Right atrium auricular region (tissue), 2 donors: ENCODE measurements around the gene NTMT1. TPM values are rescaled to one million over a fixed set of nuclear protein-coding genes. Genes with fewer than 3 reads are reported as not detected.

Experiments used
- DNase-seq: peaks from one replicate; pipeline ENCODE4 v3.0.0-alpha.2; 2019; ENCODE audit warnings: low spot score
- H3K27ac ChIP-seq, 2 donors: fragments of 200-600 bp; sonication (generic); 1 replicate in 1 of 2; 2 replicates in 1 of 2; pipeline ENCODE4 v1.5.1; 2016 to 2019
- H3K27me3 ChIP-seq, 2 donors: fragments of 200-600 bp; sonication (generic); one replicate each; pipeline versions ENCODE4 v1.5.1 to v1.6.0; 2017 to 2019
- H3K36me3 ChIP-seq: fragments of 200-600 bp; sonication (generic); one replicate; pipeline ENCODE4 v1.5.1; 2016
- H3K4me1 ChIP-seq, 2 donors: fragments of 200-600 bp; sonication (generic); one replicate each; pipeline versions ENCODE4 v1.5.1 to v1.6.0; 2017 to 2019
- H3K4me3 ChIP-seq, 2 donors: fragments of 200-600 bp; sonication (generic); 1 replicate in 1 of 2; 2 replicates in 1 of 2; pipeline ENCODE4 v1.5.1; 2017 to 2019; ENCODE audit warnings: mild to moderate bottlenecking in 1 of 2, moderate library complexity in 1 of 2
- H3K9me3 ChIP-seq, 2 donors: fragments of 200-600 bp; sonication (generic); one replicate each; pipeline ENCODE4 v1.5.1; 2019
- CTCF ChIP-seq, 2 donors: fragments of 200-600 bp; sonication (generic); IDR thresholded peaks; one replicate each; pipeline ENCODE4 v1.5.1; 2019; ENCODE audit warnings: antibody characterized with exemption in 2 of 2
- total RNA-seq, 2 donors: library from RNA; depleted of rRNA; stranded (reverse); fragments of >200 nt; gene quantifications; one replicate each; pipeline ENCODE4 v1.1.0, GENCODE V29; 2016

Gene NTMT1
- total RNA-seq, 2 donors from 2014 or later: 33.7 to 36.0 TPM

GRCh38 chr9:129671519-129671918 lies 45.6 kb downstream of the NTMT1 start:
- Histone ChIP-seq H3K27ac (no peak overlapping the region), H3K9me3 (no peaks in the 10 kb centered on the region), H3K4me3 (no peak overlapping the region), H3K27me3 (peaks cover 0 to 4% of the 10 kb centered on the region in 2 donors), H3K4me1 (peaks cover 0 to under 1% of the 10 kb centered on the region in 2 donors), H3K36me3 (no peaks in the 10 kb centered on the region)
- no peak for TF ChIP-seq CTCF (IDR thresholded peaks at IDR 0.05)
- no peak for DNase-seq

GRCh38 chr9:129672702-129673101 lies 46.7 kb downstream of the NTMT1 start:
- H3K27ac ChIP-seq: no peak overlapping the region
- H3K27me3 ChIP-seq: no peaks in the 10 kb centered on the region
- no peaks in the 10 kb centered on the region for H3K36me3 ChIP-seq
- H3K4me1 ChIP-seq: no peaks in the 10 kb centered on the region
- H3K4me3 ChIP-seq: no peak overlapping the region
- no peaks in the 10 kb centered on the region for H3K9me3 ChIP-seq
- TF ChIP-seq CTCF (IDR thresholded peaks at IDR 0.05): no peak
- no peak for DNase-seq

GRCh38 chr9:129673602-129674001 lies 47.6 kb downstream of the NTMT1 start:
- no peaks in the 10 kb centered on the region for H3K27me3 ChIP-seq
- DNase-seq: no peak
- TF ChIP-seq CTCF (IDR thresholded peaks at IDR 0.05): no peak
- no peaks in the 10 kb centered on the region for H3K9me3 ChIP-seq
- no peaks in the 10 kb centered on the region for H3K4me1 ChIP-seq
- H3K36me3 ChIP-seq: no peaks in the 10 kb centered on the region
- H3K4me3 ChIP-seq: no peak overlapping the region
- H3K27ac ChIP-seq: no peak overlapping the region

GRCh38 chr9:129674229-129674628 lies 48.3 kb downstream of the NTMT1 start:
- no peak for TF ChIP-seq CTCF (IDR thresholded peaks at IDR 0.05)
- no peaks in the 10 kb centered on the region for H3K9me3 ChIP-seq
- H3K27ac ChIP-seq: no peak overlapping the region
- DNase-seq: no peak
- H3K4me3 ChIP-seq: no peak overlapping the region
- no peaks in the 10 kb centered on the region for H3K27me3 ChIP-seq
- H3K4me1 ChIP-seq: no peaks in the 10 kb centered on the region
- no peaks in the 10 kb centered on the region for H3K36me3 ChIP-seq

- H3K36me3 ChIP-seq: no peaks in the 10 kb centered on the region
- H3K4me3 ChIP-seq: no peak overlapping the region
- no peak overlapping the region for H3K27ac ChIP-seq
- no peaks in the 10 kb centered on the region for H3K4me1 ChIP-seq
- no peaks in the 10 kb centered on the region for H3K27me3 ChIP-seq
- H3K9me3 ChIP-seq: no peaks in the 10 kb centered on the region
- TF ChIP-seq CTCF (IDR thresholded peaks at IDR 0.05): no peak
- DNase-seq: no peak
Measured at GRCh38 chr9:129675620-129676019, 49.7 kb downstream of the NTMT1 start.

- Histone ChIP-seq H3K27me3 (no peaks in the 10 kb centered on the region), H3K4me3 (no peak overlapping the region), H3K9me3 (no peaks in the 10 kb centered on the region), H3K27ac (no peak overlapping the region), H3K36me3 (no peaks in the 10 kb centered on the region), H3K4me1 (no peaks in the 10 kb centered on the region)
- no peak for TF ChIP-seq CTCF (IDR thresholded peaks at IDR 0.05)
- DNase-seq: no peak
Measured at GRCh38 chr9:129676287-129676686, 50.3 kb downstream of the NTMT1 start.
